Measurements from ENCODE around the gene AQP1. TPM values are rescaled to one million over a fixed set of nuclear protein-coding genes. Genes with fewer than 3 reads are reported as not detected.

The AQP1 gene
- total and polyA plus RNA-seq, 4 donors, result 8.9 to 76.3 (median 23.5) TPM

DNA sequence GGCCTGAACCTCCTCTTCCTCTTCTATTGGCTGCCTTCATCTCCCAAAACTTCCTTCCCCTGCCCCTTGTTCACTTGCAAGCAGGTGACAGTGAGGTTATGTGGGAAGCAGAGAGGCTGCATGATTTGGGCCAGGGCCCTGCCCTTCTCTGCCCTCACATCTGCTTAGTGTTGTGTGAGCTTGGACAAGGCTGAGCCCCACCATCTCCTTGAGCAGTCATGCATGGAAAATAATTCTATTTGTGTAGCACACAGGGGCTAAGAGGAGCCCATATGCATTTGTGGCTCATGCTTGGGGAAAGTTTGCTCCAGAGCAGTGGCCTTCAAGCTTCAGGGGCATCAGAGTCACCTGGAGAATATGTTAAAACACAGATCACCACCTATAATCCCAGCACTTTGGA is 26.8 kb upstream of the AQP1 start:
- Histone ChIP-seq H3K27ac (ENCODE audit: low read depth in 1 of 2, low read length in 2 of 2) (no peak overlapping the region), H3K9ac (ENCODE audit: low read depth in 1 of 2, low read length in 2 of 2) (no peak overlapping the region), H3K4me3 (ENCODE audit: low read depth in 1 of 3, low read length in 3 of 3) (no peak overlapping the region), H3K9me3 (ENCODE audit: control insufficient read depth in 4 of 4, low read length in 3 of 4) (no peaks in the 10 kb centered on the region), H3K36me3 (ENCODE audit: control insufficient read depth in 4 of 4, insufficient read depth in 3 of 4, low read depth in 1 of 4, low read length in 3 of 4) (no peaks in the 10 kb centered on the region), H3K4me1 (ENCODE audit: control insufficient read depth in 4 of 4, insufficient read depth in 4 of 4, low read length in 3 of 4) (peaks cover 0 to 3% (median under 1%) of the 10 kb centered on the region in 4 donors), H3K27me3 (ENCODE audit: control insufficient read depth in 4 of 4, insufficient read depth in 4 of 4, low read length in 3 of 4) (no peaks in the 10 kb centered on the region)
- TF ChIP-seq, protein P1, sequence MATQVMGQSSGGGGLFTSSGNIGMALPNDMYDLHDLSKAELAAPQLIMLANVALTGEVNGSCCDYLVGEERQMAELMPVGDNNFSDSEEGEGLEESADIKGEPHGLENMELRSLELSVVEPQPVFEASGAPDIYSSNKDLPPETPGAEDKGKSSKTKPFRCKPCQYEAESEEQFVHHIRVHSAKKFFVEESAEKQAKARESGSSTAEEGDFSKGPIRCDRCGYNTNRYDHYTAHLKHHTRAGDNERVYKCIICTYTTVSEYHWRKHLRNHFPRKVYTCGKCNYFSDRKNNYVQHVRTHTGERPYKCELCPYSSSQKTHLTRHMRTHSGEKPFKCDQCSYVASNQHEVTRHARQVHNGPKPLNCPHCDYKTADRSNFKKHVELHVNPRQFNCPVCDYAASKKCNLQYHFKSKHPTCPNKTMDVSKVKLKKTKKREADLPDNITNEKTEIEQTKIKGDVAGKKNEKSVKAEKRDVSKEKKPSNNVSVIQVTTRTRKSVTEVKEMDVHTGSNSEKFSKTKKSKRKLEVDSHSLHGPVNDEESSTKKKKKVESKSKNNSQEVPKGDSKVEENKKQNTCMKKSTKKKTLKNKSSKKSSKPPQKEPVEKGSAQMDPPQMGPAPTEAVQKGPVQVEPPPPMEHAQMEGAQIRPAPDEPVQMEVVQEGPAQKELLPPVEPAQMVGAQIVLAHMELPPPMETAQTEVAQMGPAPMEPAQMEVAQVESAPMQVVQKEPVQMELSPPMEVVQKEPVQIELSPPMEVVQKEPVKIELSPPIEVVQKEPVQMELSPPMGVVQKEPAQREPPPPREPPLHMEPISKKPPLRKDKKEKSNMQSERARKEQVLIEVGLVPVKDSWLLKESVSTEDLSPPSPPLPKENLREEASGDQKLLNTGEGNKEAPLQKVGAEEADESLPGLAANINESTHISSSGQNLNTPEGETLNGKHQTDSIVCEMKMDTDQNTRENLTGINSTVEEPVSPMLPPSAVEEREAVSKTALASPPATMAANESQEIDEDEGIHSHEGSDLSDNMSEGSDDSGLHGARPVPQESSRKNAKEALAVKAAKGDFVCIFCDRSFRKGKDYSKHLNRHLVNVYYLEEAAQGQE (IDR thresholded peaks at IDR 0.05), result no peak
- no peak for DNase-seq (ENCODE audit: low spot score)

DNA sequence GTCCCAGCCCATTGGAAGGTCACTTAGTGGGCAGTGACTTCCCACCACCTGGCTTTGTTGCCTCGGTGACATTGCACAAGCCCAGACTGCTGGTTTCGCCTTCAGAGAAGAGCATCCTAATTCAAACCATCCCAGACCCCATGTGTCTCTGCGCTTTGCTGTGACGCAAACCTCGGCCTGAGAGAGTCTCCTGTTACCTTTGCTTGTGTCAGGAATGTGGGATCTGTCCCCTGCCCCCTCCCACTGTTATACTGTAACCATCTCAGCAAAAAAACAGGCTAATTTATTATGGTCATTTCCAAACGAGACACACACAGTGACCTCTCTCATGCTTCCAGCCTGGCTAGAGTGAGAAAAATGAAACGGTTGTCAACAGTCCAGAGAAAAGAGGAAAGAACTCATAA is 25.0 kb upstream of the AQP1 start:
- Histone ChIP-seq H3K9ac (ENCODE audit: low read depth in 1 of 2, low read length in 2 of 2) (no peak overlapping the region), H3K27ac (ENCODE audit: low read depth in 1 of 2, low read length in 2 of 2) (no peak overlapping the region), H3K4me3 (ENCODE audit: low read depth in 1 of 3, low read length in 3 of 3) (no peak overlapping the region), H3K36me3 (ENCODE audit: control insufficient read depth in 4 of 4, insufficient read depth in 3 of 4, low read depth in 1 of 4, low read length in 3 of 4) (no peaks in the 10 kb centered on the region), H3K9me3 (ENCODE audit: control insufficient read depth in 4 of 4, low read length in 3 of 4) (no peaks in the 10 kb centered on the region), H3K27me3 (ENCODE audit: control insufficient read depth in 4 of 4, insufficient read depth in 4 of 4, low read length in 3 of 4) (no peaks in the 10 kb centered on the region), H3K4me1 (ENCODE audit: control insufficient read depth in 4 of 4, insufficient read depth in 4 of 4, low read length in 3 of 4) (no peaks in the 10 kb centered on the region)
- TF ChIP-seq EGR1 (IDR thresholded peaks at IDR 0.05; ENCODE audit: low read depth in 2 of 2), result no peak
- TF ChIP-seq HNF4A (conservative IDR thresholded peaks at IDR 0.05), result no peak
- TF ChIP-seq SP1 (IDR thresholded peaks at IDR 0.05), result no peak
- TF ChIP-seq, protein P1 (IDR thresholded peaks at IDR 0.05), result no peak
- TF ChIP-seq YY1 (IDR thresholded peaks at IDR 0.05), result no peak
- TF ChIP-seq RXRA (IDR thresholded peaks at IDR 0.05), result no peak
- TF ChIP-seq JUND (IDR thresholded peaks at IDR 0.05), result no peak
- TF ChIP-seq HNF4G (IDR thresholded peaks at IDR 0.05), result no peak
- no peak for TF ChIP-seq NR2F2 (IDR thresholded peaks at IDR 0.05)
- TF ChIP-seq FOXA1 (IDR thresholded peaks at IDR 0.05), result no peak
- no peak for TF ChIP-seq FOXA2 (IDR thresholded peaks at IDR 0.05)
- TF ChIP-seq, protein P2, sequence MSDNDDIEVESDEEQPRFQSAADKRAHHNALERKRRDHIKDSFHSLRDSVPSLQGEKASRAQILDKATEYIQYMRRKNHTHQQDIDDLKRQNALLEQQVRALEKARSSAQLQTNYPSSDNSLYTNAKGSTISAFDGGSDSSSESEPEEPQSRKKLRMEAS (IDR thresholded peaks at IDR 0.05), result no peak
- TF ChIP-seq, protein P3, sequence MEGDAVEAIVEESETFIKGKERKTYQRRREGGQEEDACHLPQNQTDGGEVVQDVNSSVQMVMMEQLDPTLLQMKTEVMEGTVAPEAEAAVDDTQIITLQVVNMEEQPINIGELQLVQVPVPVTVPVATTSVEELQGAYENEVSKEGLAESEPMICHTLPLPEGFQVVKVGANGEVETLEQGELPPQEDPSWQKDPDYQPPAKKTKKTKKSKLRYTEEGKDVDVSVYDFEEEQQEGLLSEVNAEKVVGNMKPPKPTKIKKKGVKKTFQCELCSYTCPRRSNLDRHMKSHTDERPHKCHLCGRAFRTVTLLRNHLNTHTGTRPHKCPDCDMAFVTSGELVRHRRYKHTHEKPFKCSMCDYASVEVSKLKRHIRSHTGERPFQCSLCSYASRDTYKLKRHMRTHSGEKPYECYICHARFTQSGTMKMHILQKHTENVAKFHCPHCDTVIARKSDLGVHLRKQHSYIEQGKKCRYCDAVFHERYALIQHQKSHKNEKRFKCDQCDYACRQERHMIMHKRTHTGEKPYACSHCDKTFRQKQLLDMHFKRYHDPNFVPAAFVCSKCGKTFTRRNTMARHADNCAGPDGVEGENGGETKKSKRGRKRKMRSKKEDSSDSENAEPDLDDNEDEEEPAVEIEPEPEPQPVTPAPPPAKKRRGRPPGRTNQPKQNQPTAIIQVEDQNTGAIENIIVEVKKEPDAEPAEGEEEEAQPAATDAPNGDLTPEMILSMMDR (IDR thresholded peaks at IDR 0.05; ENCODE audit: low read depth, low read length, missing input control), result no peak
- no peak for TF ChIP-seq GABPA (IDR thresholded peaks at IDR 0.05 in 1 of 2, conservative IDR thresholded peaks at IDR 0.05 in 1 of 2)
- TF ChIP-seq, protein P4, sequence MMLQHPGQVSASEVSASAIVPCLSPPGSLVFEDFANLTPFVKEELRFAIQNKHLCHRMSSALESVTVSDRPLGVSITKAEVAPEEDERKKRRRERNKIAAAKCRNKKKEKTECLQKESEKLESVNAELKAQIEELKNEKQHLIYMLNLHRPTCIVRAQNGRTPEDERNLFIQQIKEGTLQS (IDR thresholded peaks at IDR 0.05), result no peak
- TF ChIP-seq TAF1 (conservative IDR thresholded peaks at IDR 0.05), result no peak
- TF ChIP-seq, protein P5, sequence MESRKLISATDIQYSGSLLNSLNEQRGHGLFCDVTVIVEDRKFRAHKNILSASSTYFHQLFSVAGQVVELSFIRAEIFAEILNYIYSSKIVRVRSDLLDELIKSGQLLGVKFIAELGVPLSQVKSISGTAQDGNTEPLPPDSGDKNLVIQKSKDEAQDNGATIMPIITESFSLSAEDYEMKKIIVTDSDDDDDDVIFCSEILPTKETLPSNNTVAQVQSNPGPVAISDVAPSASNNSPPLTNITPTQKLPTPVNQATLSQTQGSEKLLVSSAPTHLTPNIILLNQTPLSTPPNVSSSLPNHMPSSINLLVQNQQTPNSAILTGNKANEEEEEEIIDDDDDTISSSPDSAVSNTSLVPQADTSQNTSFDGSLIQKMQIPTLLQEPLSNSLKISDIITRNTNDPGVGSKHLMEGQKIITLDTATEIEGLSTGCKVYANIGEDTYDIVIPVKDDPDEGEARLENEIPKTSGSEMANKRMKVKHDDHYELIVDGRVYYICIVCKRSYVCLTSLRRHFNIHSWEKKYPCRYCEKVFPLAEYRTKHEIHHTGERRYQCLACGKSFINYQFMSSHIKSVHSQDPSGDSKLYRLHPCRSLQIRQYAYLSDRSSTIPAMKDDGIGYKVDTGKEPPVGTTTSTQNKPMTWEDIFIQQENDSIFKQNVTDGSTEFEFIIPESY (IDR thresholded peaks at IDR 0.05), result no peak
- no peak for DNase-seq (ENCODE audit: low spot score)
- WGBS, result 87% methylated on average over 7 of the region's 7 CpGs
